Activated CD8-positive, alpha-beta T cell treated with anti-CD3 and anti-CD28 coated beads for 36 hours (primary cell): ENCODE data around the gene DGKZ. TPM values are rescaled to one million over a fixed set of nuclear protein-coding genes. Genes with fewer than 3 reads are reported as not detected.
A peak's percentile ranks its signal among the peaks of the same experiment; 100 is the strongest.

Source experiments
- ATAC-seq: fragments of 200-7000 bp; cut with Tn5 transposase; one replicate; pipeline ENCODE4 v1.10.0; 2021; ENCODE audit warnings: mild to moderate bottlenecking, moderate library complexity
- CTCF ChIA-PET: fragments of 350-600 bp; sonication (Branson Sonifier 250); formaldehyde crosslinking; loops from one replicate; lab custom pipeline; 2021; ENCODE audit warnings: antibody characterized with exemption; lab: Charles Lee
- POLR2A ChIA-PET: fragments of 350-600 bp; sonication (Branson Sonifier 250); formaldehyde crosslinking; loops from one replicate; lab custom pipeline; 2021; ENCODE audit warnings: antibody characterized with exemption; lab: Charles Lee
- DNase-seq: peaks from one replicate; pipeline ENCODE4 v3.0.0-alpha.2; 2020
- H3K27ac Mint-ChIP-seq: one replicate; pipeline ENCODE4 v1.8.0; 2021; ENCODE audit warnings: mild to moderate bottlenecking, mixed read lengths
- H3K27me3 Mint-ChIP-seq: one replicate; pipeline ENCODE4 v1.8.0; 2021; ENCODE audit warnings: mixed read lengths
- H3K36me3 Mint-ChIP-seq: one replicate; pipeline ENCODE4 v1.8.0; 2021; ENCODE audit warnings: low read depth, mixed read lengths
- H3K4me1 Mint-ChIP-seq: one replicate; pipeline ENCODE4 v1.8.0; 2021; ENCODE audit warnings: low read depth, mixed read lengths
- H3K4me3 Mint-ChIP-seq: one replicate; pipeline ENCODE4 v1.8.0; 2021; ENCODE audit warnings: mild to moderate bottlenecking, moderate library complexity, mixed read lengths
- H3K9me3 Mint-ChIP-seq: one replicate; pipeline ENCODE4 v1.8.0; 2021; ENCODE audit warnings: mixed read lengths
- intact Hi-C: fragments of 100-400 bp; cut with micrococcal nuclease; formaldehyde crosslinking; loops from one replicate; pipeline ENCODE4 v1.10.0; 2022
- total RNA-seq, 2 experiments: library from RNA; stranded (reverse); gene quantifications; one replicate each; pipeline ENCODE4 v1.2.3, GENCODE V29; 2021
- TF ChIP-seq, protein P1 (sequence below): fragments of 200-600 bp; IDR thresholded peaks from one replicate; pipeline ENCODE4 v1.8.0; 2022; ENCODE audit warnings: antibody characterized with exemption, mild to moderate bottlenecking

Gene DGKZ, protein sequence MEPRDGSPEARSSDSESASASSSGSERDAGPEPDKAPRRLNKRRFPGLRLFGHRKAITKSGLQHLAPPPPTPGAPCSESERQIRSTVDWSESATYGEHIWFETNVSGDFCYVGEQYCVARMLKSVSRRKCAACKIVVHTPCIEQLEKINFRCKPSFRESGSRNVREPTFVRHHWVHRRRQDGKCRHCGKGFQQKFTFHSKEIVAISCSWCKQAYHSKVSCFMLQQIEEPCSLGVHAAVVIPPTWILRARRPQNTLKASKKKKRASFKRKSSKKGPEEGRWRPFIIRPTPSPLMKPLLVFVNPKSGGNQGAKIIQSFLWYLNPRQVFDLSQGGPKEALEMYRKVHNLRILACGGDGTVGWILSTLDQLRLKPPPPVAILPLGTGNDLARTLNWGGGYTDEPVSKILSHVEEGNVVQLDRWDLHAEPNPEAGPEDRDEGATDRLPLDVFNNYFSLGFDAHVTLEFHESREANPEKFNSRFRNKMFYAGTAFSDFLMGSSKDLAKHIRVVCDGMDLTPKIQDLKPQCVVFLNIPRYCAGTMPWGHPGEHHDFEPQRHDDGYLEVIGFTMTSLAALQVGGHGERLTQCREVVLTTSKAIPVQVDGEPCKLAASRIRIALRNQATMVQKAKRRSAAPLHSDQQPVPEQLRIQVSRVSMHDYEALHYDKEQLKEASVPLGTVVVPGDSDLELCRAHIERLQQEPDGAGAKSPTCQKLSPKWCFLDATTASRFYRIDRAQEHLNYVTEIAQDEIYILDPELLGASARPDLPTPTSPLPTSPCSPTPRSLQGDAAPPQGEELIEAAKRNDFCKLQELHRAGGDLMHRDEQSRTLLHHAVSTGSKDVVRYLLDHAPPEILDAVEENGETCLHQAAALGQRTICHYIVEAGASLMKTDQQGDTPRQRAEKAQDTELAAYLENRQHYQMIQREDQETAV
- total RNA-seq, result 10 to 100 TPM; 94.4 to 94.9 TPM

DNA sequence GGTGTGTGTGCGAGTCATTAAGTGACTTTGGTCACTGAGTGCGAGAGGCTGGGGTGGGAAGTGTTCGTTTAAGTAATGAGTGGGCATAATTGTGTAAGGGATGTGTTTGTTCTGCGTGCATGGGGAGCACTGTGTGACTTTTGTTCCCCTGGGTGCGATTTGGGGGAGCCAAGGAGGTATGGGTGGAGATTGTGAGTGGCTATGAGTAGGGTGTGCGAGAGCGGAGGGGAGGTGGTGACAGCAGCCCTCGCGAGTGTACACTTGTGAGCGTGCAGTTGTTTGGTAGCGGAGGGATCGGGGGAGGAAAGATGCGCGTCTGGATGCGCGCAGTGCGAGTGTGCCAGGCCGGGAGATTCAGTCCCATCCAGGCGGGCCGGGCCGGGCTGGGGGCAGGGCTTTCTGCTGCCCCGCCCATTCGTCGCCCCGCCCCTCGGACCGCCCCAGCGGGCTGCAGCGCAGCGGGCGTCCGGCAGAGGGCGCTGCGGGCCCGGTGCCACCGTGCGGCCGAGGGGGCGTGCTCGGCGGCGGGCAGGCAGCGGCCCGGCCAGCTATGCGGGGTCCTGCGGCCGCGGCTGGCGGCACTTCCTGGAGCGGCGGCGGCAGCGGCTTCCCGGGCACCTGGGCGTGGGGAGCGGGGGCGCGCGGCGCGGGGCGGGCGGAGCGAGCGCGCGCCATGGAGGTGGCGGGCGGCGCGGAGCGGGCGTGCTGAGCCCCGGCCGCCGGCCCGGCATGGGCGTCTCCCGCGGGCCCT, at the start of gene DGKZ:
Gene DGKZ, plus strand, starts transcription at position 578 of the 751 bp plus-strand sequence. CDS start 197 bp downstream, outside the sequence.
- Mint-ChIP-seq H3K27me3 (no peaks in the 10 kb centered on the region), H3K4me1 (peaks cover 71% of the 10 kb centered on the region), H3K36me3 (peaks cover 7% of the 10 kb centered on the region), H3K27ac (peak within 1 kb of the TSS; percentile 94), H3K4me3 (peak within 1 kb of the TSS; percentile 89), H3K9me3 (no peaks in the 10 kb centered on the region)
- ChIA-PET POLR2A (interaction anchor here (2.3 to 8.2 kb wide), 3 partner anchors 10 to 17 kb away, joined by 9 to 135 read pairs (median 24); no protein-coding TSS in a partner anchor), CTCF (interaction anchor here (0.7 to 20.2 kb wide), 8 partner anchors 8 to 213 kb away, joined by 3 to 480 read pairs (median 4); no protein-coding TSS in a partner anchor)
- intact Hi-C loops, result no loop called here
- peak; percentile 78 for ATAC-seq
- TF ChIP-seq, protein P1, sequence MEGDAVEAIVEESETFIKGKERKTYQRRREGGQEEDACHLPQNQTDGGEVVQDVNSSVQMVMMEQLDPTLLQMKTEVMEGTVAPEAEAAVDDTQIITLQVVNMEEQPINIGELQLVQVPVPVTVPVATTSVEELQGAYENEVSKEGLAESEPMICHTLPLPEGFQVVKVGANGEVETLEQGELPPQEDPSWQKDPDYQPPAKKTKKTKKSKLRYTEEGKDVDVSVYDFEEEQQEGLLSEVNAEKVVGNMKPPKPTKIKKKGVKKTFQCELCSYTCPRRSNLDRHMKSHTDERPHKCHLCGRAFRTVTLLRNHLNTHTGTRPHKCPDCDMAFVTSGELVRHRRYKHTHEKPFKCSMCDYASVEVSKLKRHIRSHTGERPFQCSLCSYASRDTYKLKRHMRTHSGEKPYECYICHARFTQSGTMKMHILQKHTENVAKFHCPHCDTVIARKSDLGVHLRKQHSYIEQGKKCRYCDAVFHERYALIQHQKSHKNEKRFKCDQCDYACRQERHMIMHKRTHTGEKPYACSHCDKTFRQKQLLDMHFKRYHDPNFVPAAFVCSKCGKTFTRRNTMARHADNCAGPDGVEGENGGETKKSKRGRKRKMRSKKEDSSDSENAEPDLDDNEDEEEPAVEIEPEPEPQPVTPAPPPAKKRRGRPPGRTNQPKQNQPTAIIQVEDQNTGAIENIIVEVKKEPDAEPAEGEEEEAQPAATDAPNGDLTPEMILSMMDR, result peak; percentile 72
- peak; percentile 85 for DNase-seq

- Mint-ChIP-seq H3K9me3 (no peaks in the 10 kb centered on the region), H3K4me3 (no peak overlapping the region), H3K36me3 (no peaks in the 10 kb centered on the region), H3K27me3 (peaks cover 8% of the 10 kb centered on the region), H3K27ac (no peak overlapping the region), H3K4me1 (peaks cover 12% of the 10 kb centered on the region)
- ChIA-PET POLR2A (no interaction called here), CTCF (interaction anchor here (2.0 to 9.4 kb wide), 3 partner anchors 10 to 58 kb away, joined by 6 to 73 read pairs (median 23); no protein-coding TSS in a partner anchor)
- no peak for DNase-seq
- no peak for ATAC-seq
- TF ChIP-seq, protein P1, result no peak
- intact Hi-C loops, result no loop called here
These were observed 48.4 kb upstream of the DGKZ start for GRCh38 chr11:46298699-46299433.

DNA sequence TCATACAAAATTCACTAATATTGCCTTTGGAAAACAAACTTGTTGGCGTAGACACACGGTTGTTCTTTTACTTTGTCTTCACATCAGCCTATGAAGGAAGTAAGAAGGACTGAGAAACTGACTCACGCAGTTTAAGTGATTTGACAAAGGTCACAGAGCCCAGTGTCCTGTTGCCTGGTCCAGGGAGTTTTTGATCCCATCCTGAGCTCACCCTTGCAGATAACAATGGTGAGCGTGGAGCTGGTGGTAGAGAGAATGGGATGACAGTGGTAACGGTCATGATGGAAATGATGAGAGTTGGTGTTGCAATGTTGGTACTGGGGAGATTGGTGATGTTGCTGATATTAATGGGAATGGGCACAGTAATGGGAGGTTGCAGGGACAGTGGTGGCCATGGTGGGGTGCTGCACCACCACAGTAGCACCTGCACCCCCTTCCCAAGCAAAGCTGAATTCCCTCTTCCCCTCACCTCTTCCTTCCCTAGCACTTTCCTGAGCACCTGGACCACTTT, 47.8 kb upstream of the DGKZ start:
- H3K27me3 Mint-ChIP-seq, result peaks cover 8% of the 10 kb centered on the region
- H3K36me3 Mint-ChIP-seq, result no peaks in the 10 kb centered on the region
- ATAC-seq (no peak), DNase-seq (no peak)
- no peak overlapping the region for H3K4me3 Mint-ChIP-seq
- ChIA-PET CTCF (interaction anchor here (1.1 to 9.4 kb wide), 4 partner anchors 10 to 59 kb away, joined by 6 to 73 read pairs (median 14); no protein-coding TSS in a partner anchor), POLR2A (interaction anchor here (1.1 kb wide), 1 partner anchor 61 kb away, joined by 3 read pairs; no protein-coding TSS in a partner anchor)
- H3K27ac Mint-ChIP-seq, result no peak overlapping the region
- TF ChIP-seq, protein P1, result no peak
- H3K9me3 Mint-ChIP-seq, result no peaks in the 10 kb centered on the region
- intact Hi-C loops, result no loop called here
- H3K4me1 Mint-ChIP-seq, result peaks cover 12% of the 10 kb centered on the region

DNA sequence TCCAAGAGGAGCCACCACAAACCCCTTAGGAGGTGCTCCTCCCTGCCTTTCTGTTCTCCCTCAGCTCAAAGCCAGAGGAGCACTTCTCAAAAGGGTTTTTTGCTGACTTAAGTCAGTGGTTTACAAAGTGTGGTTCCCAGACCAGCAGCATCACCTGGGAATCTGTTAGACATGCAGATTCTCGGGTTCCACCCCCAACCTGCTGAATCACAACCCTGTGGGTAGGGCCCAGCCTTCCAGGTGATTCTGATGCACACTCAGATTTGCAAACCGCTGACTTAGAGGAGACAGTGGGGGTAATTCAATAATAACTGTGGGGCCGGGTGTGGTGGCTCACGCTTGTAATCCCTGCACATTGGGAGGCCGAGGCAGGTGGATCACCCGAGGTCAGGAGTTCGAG, 47.0 kb upstream of the DGKZ start:
- CTCF ChIA-PET, result interaction anchor here (1.1 to 9.4 kb wide), 4 partner anchors 9 to 59 kb away, joined by 6 to 73 read pairs (median 14); no protein-coding TSS in a partner anchor
- TF ChIP-seq, protein P1, result no peak
- intact Hi-C loops, result loop anchor here (10.0 kb wide), 1 partner anchor 175 kb away; the partner anchor contains the start of gene PHF21A
- ATAC-seq (no peak), DNase-seq (peak; percentile 26)
- POLR2A ChIA-PET, result interaction anchor here (1.1 kb wide), 1 partner anchor 62 kb away, joined by 3 read pairs; no protein-coding TSS in a partner anchor
- Mint-ChIP-seq H3K27me3 (peaks cover 8% of the 10 kb centered on the region), H3K36me3 (no peaks in the 10 kb centered on the region), H3K27ac (no peak overlapping the region), H3K4me1 (peaks cover 9% of the 10 kb centered on the region), H3K4me3 (no peak overlapping the region), H3K9me3 (no peaks in the 10 kb centered on the region)
